SU-DHL-6 (cell line): ENCODE measurements around the gene IL7R.

Source experiments
- H2AFZ ChIP-seq: fragments of 200-600 bp; sonication (generic); 2 replicates; pipeline ENCODE4 v1.6.1; 2014; ENCODE audit warnings: low read depth, mild to moderate bottlenecking, moderate library complexity, mixed read lengths, antibody characterized with exemption, low read length; ENCODE audit not compliant: severe bottlenecking
- H3F3A ChIP-seq: fragments of 200-600 bp; shearing (Covaris generic); 2 replicates; pipeline ENCODE4 v1.6.0; 2016; ENCODE audit warnings: antibody characterized with exemption, mild to moderate bottlenecking; ENCODE audit not compliant: insufficient read depth
- H3K27ac ChIP-seq: fragments of 200-600 bp; sonication (generic); 2 replicates; pipeline ENCODE4 v1.5.1; 2016; ENCODE audit warnings: low read depth, mild to moderate bottlenecking, low read length, moderate library complexity, mixed read lengths
- H3K27me3 ChIP-seq: fragments of 200-600 bp; sonication (generic), shearing (Covaris generic); 2 replicates; pipeline ENCODE4 v1.6.0; 2014; ENCODE audit warnings: mild to moderate bottlenecking, low read length
- H3K36me3 ChIP-seq: fragments of 200-600 bp; sonication (generic); 2 replicates; pipeline ENCODE4 v1.6.1; 2014; ENCODE audit warnings: mild to moderate bottlenecking, low read length, mixed read lengths
- H3K4me2 ChIP-seq: fragments of 300-600, 200-600 bp; shearing (Covaris generic), sonication (generic); 2 replicates; pipeline ENCODE4 v1.6.0; 2014; ENCODE audit warnings: low read length, low read depth, mild to moderate bottlenecking; ENCODE audit not compliant: poor library complexity, severe bottlenecking
- H3K4me3 ChIP-seq: fragments of 200-600 bp; sonication (generic); 2 replicates; pipeline ENCODE4 v1.5.1; 2014; ENCODE audit warnings: antibody characterized with exemption, low read length, mild to moderate bottlenecking, mixed read lengths; ENCODE audit not compliant: insufficient read depth, poor library complexity, severe bottlenecking
- H3K79me2 ChIP-seq: fragments of 200-600 bp; sonication (generic); 2 replicates; pipeline ENCODE4 v1.6.1; 2014; ENCODE audit warnings: mild to moderate bottlenecking, low read length, moderate library complexity; ENCODE audit not compliant: insufficient read depth
- H3K9ac ChIP-seq: fragments of 200-600 bp; sonication (generic); 2 replicates; pipeline ENCODE4 v1.7.0; 2014; ENCODE audit warnings: mild to moderate bottlenecking, low read length
- H3K9me2 ChIP-seq: fragments of 200-600 bp; sonication (generic); replicated peaks from 2 replicates; pipeline ENCODE4 v1.6.1; 2014; ENCODE audit warnings: low read length; ENCODE audit not compliant: insufficient read depth
- H3K9me3 ChIP-seq: fragments of 200-600 bp; sonication (generic); 2 replicates; pipeline ENCODE4 v1.6.1; 2014; ENCODE audit warnings: low read length, mixed read lengths; ENCODE audit not compliant: insufficient read depth
- H4K20me1 ChIP-seq: fragments of 200-600 bp; sonication (generic); 2 replicates; pipeline ENCODE4 v1.6.1; 2014; ENCODE audit warnings: low read depth, mild to moderate bottlenecking, antibody characterized with exemption, low read length, moderate library complexity, mixed read lengths
- CTCF ChIP-seq: fragments of 200-600 bp; sonication (generic); IDR thresholded peaks from one replicate; pipeline ENCODE4 v1.5.1; 2017; ENCODE audit warnings: antibody characterized with exemption, mild to moderate bottlenecking, low read length, moderate library complexity; ENCODE audit not compliant: insufficient read depth, poor library complexity, severe bottlenecking
- EZH2phosphoT487 ChIP-seq: fragments of 200-600 bp; sonication (generic), shearing (Covaris generic); conservative IDR thresholded peaks from 2 replicates; pipeline ENCODE4 v1.6.1; 2018; ENCODE audit warnings: mild to moderate bottlenecking, antibody characterized with exemption, low read length, moderate library complexity, mixed read lengths

IL7R gene

GRCh38 chr5:35833224-35833623 is 23.5 kb upstream of the IL7R start:
- TF ChIP-seq CTCF (no peak), EZH2phosphoT487 (no peak)
- Histone ChIP-seq H3K27me3 (no peaks in the 10 kb centered on the region), H3K79me2 (no peaks in the 10 kb centered on the region), H3K4me3 (no peak overlapping the region), H2AFZ (no peak overlapping the region), H3K9me2 (no peaks in the 10 kb centered on the region), H3K9me3 (no peaks in the 10 kb centered on the region), H3K27ac (no peak overlapping the region), H3K9ac (no peak overlapping the region), H3K36me3 (no peaks in the 10 kb centered on the region), H3F3A (no peaks in the 10 kb centered on the region), H4K20me1 (no peaks in the 10 kb centered on the region), H3K4me2 (no peak overlapping the region)

GRCh38 chr5:35835796-35836742 is 20.6 kb upstream of the IL7R start:
- Histone ChIP-seq H3K4me3 (no peak overlapping the region), H3K79me2 (no peaks in the 10 kb centered on the region), H4K20me1 (no peaks in the 10 kb centered on the region), H3K9me3 (no peaks in the 10 kb centered on the region), H3K9me2 (no peaks in the 10 kb centered on the region), H3K4me2 (no peak overlapping the region), H2AFZ (no peak overlapping the region), H3K36me3 (no peaks in the 10 kb centered on the region), H3F3A (no peaks in the 10 kb centered on the region), H3K27ac (no peak overlapping the region), H3K27me3 (no peaks in the 10 kb centered on the region), H3K9ac (no peak overlapping the region)
- TF ChIP-seq CTCF (no peak), EZH2phosphoT487 (no peak)

- TF ChIP-seq CTCF (no peak), EZH2phosphoT487 (no peak)
- no peak overlapping the region for H2AFZ ChIP-seq
Observed at GRCh38 chr5:35838370-35839042, 18.2 kb upstream of the IL7R start.

More at GRCh38 chr5:35838370-35839042, 18.2 kb upstream of the IL7R start:
- Histone ChIP-seq H3K4me3 (no peak overlapping the region), H3K27ac (no peak overlapping the region), H3K9ac (no peak overlapping the region), H3K27me3 (no peaks in the 10 kb centered on the region), H3F3A (no peaks in the 10 kb centered on the region), H3K36me3 (no peaks in the 10 kb centered on the region), H4K20me1 (no peaks in the 10 kb centered on the region), H3K4me2 (no peak overlapping the region), H3K9me2 (no peaks in the 10 kb centered on the region), H3K9me3 (no peaks in the 10 kb centered on the region; the same call in 1 of the 2 replicates), H3K79me2 (no peaks in the 10 kb centered on the region)
